Measurements from ENCODE around the gene OR2T1.

Gene OR2T1, protein sequence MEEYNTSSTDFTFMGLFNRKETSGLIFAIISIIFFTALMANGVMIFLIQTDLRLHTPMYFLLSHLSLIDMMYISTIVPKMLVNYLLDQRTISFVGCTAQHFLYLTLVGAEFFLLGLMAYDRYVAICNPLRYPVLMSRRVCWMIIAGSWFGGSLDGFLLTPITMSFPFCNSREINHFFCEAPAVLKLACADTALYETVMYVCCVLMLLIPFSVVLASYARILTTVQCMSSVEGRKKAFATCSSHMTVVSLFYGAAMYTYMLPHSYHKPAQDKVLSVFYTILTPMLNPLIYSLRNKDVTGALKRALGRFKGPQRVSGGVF

DNA sequence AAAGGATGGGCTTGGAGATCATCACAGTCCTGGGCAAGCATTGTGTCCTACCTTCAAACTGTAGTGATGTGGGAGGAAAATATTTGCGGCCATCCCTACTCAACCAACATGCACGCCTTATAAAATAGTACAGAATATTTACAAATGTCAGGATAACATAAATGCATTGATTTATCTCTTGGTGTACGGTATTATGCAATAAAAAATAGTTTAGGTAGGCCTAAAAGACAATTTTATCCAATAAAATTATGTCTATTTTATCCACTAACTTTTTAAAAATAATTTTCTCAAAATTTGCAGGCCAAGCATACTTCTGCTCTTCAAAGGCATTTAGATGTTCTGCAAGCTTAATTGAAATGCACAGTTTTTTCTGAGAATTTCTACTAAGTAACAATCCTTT lies at the start of gene OR2T1:
Gene OR2T1, plus strand, starts transcription at position 301 of the 400 bp plus-strand sequence. CDS start 3,100 bp downstream, outside the sequence.
- no peak within 1 kb of the TSS for H3K4me3 ChIP-seq (ENCODE audit: low read length)
- TF ChIP-seq, protein P1, sequence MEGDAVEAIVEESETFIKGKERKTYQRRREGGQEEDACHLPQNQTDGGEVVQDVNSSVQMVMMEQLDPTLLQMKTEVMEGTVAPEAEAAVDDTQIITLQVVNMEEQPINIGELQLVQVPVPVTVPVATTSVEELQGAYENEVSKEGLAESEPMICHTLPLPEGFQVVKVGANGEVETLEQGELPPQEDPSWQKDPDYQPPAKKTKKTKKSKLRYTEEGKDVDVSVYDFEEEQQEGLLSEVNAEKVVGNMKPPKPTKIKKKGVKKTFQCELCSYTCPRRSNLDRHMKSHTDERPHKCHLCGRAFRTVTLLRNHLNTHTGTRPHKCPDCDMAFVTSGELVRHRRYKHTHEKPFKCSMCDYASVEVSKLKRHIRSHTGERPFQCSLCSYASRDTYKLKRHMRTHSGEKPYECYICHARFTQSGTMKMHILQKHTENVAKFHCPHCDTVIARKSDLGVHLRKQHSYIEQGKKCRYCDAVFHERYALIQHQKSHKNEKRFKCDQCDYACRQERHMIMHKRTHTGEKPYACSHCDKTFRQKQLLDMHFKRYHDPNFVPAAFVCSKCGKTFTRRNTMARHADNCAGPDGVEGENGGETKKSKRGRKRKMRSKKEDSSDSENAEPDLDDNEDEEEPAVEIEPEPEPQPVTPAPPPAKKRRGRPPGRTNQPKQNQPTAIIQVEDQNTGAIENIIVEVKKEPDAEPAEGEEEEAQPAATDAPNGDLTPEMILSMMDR (conservative IDR thresholded peaks at IDR 0.05; ENCODE audit: low read depth, low read length), result no peak
- no peak for DNase-seq (ENCODE audit: low read depth)

DNA sequence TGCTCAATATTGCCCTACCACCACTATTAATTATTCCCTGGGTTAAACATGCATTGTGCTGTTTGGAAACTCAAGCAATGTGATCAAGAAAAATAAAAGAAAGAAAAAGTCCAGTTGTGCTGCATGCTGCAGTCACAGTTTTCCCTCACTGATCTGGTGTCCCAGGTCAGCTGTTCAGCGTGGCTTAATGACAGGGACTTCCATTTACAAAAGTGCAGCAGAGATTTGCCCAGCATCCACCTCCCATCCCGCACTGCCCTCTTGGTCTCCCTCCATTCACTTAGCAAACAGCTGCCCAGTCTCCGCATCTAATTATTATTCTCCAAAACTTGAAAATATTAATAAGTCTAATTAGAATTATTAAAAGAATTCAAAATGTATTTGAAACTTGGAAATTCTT lies 43.4 kb upstream of the OR2T1 start:
- TF ChIP-seq, protein P1 (conservative IDR thresholded peaks at IDR 0.05; ENCODE audit: low read depth, low read length), result no peak

DNA sequence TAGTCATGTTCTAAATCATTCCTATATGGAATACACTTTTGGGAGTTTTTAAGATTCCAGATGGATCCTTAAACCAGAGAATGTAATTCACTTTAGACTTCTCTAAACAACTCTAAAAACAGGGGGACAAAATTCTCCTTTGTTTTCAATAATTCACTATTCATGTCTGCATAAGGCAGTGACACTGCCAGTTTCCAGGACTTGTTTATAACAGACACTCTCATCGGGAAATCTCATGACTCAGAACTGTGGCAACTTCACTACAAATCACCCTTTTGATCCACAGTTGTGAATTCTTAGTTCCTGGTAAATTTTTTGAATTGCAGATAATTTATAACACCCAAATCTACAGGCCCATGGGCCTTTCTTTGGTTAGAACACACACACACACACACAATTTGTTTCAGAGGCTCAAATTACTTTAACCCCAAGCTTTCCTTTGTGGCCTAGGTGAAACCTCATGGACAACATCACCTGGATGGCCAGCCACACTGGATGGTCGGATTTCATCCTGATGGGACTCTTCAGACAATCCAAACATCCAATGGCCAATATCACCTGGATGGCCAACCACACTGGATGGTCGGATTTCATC lies 41.6 kb upstream of the OR2T1 start, which contains the start of gene OR2T4:
Gene OR2T4, plus strand, starts transcription at position 545 of the 595 bp plus-strand sequence. Its CDS starts 0 bp downstream, at position 545.
- H3K4me3 ChIP-seq (ENCODE audit: low read length), result no peak within 1 kb of the TSS
- no peak for DNase-seq (ENCODE audit: low read depth)
- TF ChIP-seq, protein P1 (conservative IDR thresholded peaks at IDR 0.05; ENCODE audit: low read depth, low read length), result no peak

More for the DNA sequence above, 43.4 kb upstream of the OR2T1 start:
- H3K4me3 ChIP-seq (ENCODE audit: low read length), result no peak overlapping the region
- no peak for DNase-seq (ENCODE audit: low read depth)

DNA sequence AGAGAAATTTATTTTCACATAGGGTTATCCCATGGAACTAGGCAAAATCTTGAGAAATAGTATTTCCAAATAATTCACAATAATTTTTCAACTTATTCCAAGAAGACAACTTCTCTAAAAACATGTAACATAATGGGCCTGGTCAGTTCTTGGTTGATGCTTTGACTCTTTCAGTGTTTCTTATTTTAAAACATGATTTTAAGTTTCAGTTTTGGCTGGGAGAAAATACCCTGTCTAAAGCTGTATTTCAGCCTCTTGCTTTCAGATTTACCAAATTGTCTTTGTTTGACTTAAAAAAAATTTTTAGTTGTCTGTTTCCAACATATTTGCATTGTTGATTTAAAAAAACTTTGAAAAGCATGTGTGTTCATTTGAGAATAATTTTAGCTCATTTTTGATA lies 36.2 kb upstream of the OR2T1 start:
- H3K4me3 ChIP-seq (ENCODE audit: low read length), result no peak overlapping the region
- TF ChIP-seq, protein P1 (conservative IDR thresholded peaks at IDR 0.05; ENCODE audit: low read depth, low read length), result no peak
- no peak for DNase-seq (ENCODE audit: low read depth)

DNA sequence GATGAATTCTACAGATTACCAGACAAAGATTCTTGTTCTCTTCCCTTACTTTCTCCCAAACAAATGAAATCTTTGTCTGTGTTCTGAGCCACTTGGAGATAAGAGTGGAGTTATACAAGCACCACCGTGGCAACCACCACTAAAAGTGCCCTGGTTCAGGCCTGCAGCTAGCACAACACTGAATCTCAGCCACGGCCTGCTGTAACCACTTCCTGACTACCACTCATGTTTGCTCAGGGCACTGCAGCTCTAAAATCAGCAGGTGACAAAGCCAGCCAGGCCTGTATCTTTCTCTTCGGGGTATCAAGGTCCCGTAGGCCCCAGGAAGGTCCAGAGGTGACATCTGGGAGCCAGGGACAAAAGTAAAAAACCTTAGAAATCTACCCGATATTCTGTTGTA lies 30.5 kb upstream of the OR2T1 start:
- no peak for DNase-seq (ENCODE audit: low read depth)
- TF ChIP-seq, protein P1 (conservative IDR thresholded peaks at IDR 0.05; ENCODE audit: low read depth, low read length), result no peak
- H3K4me3 ChIP-seq (ENCODE audit: low read length), result no peak overlapping the region

DNA sequence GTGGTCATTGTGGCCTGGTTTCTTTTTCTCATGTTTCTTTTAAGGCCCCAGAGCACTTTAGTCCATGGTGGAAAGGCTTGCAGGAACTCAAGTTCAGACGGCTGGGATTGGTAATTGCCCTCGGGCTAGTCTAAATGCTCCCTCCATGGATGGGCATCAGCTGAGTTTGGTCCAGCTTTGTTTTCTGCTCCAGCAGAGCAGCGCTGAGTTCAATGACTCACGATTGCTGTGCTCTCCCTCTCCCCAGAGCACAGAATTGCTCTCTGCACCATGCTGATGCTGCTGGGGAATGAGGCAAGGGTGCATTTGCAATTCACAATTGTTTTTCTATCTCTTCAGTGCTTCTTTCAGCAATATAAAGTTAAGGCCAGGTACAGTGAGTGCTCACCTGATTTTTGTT lies 29.1 kb upstream of the OR2T1 start:
- no peak overlapping the region for H3K4me3 ChIP-seq (ENCODE audit: low read length)
- TF ChIP-seq, protein P1 (conservative IDR thresholded peaks at IDR 0.05; ENCODE audit: low read depth, low read length), result no peak
- no peak for DNase-seq (ENCODE audit: low read depth)

DNA sequence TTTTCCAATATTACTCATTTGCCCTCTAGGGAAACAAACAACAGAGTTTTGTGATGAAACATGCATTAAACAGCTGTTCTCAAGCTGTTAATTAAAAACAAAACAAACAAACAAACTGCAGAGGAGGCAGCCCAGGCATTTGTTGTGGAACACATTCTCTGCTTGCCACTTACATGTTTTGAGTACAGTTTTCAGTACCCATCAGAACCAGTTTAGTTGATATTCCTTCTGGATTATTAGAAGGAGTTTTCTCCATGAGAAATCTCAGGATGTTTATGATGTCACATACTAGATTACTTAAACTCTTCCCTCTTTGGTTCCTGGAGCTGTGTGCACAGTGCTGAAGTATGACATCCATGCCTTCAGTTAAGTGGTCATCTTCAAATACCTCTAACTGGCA lies 27.4 kb upstream of the OR2T1 start, which contains the start of gene OR2T6:
Gene OR2T6, plus strand, starts transcription at position 301 of the 400 bp plus-strand sequence. CDS start 11,863 bp downstream, outside the sequence.
- H3K4me3 ChIP-seq (ENCODE audit: low read length), result no peak within 1 kb of the TSS
- TF ChIP-seq, protein P1 (conservative IDR thresholded peaks at IDR 0.05; ENCODE audit: low read depth, low read length), result no peak
- DNase-seq (ENCODE audit: low read depth), result no peak
